Loucy (cell line): Measurements from ENCODE around the gene DDR1.
A peak's percentile ranks its signal among the peaks of the same experiment; 100 is the strongest.

Source experiments
- H2AFZ ChIP-seq: fragments of 200-600 bp; sonication (generic); 2 replicates; pipeline ENCODE4 v1.6.0; 2016; ENCODE audit warnings: antibody characterized with exemption, mild to moderate bottlenecking, low read length, moderate library complexity
- H3F3A ChIP-seq: fragments of 200-600 bp; 2 replicates; pipeline ENCODE4 v1.6.0; 2016; ENCODE audit warnings: antibody characterized with exemption, low read depth, mild to moderate bottlenecking
- H3K27me3 ChIP-seq: fragments of 200-600 bp; sonication (generic); 2 replicates; pipeline ENCODE4 v1.6.1; 2014; ENCODE audit warnings: low read length, mild to moderate bottlenecking; ENCODE audit not compliant: insufficient read depth, poor library complexity, severe bottlenecking
- H3K36me3 ChIP-seq: fragments of 200-600 bp; sonication (generic); 2 replicates; pipeline ENCODE4 v1.6.1; 2016; ENCODE audit warnings: low read length; ENCODE audit not compliant: insufficient read depth
- H3K4me1 ChIP-seq: fragments of 200-600 bp; sonication (generic); 2 replicates; pipeline ENCODE4 v1.5.1; 2014; ENCODE audit warnings: low read length, mild to moderate bottlenecking; ENCODE audit not compliant: insufficient read depth, poor library complexity, severe bottlenecking
- H3K4me2 ChIP-seq: fragments of 200-600 bp; sonication (generic); 2 replicates; pipeline ENCODE4 v1.6.0; 2014; ENCODE audit warnings: antibody characterized with exemption, low read length, low read depth, mild to moderate bottlenecking; ENCODE audit not compliant: poor library complexity, severe bottlenecking
- H3K4me3 ChIP-seq: fragments of 200-600 bp; sonication (generic); 2 replicates; pipeline ENCODE4 v1.5.1; 2014; ENCODE audit warnings: low read length, mild to moderate bottlenecking, mixed read lengths; ENCODE audit not compliant: poor library complexity, severe bottlenecking
- H3K79me2 ChIP-seq: fragments of 200-600 bp; sonication (generic); 2 replicates; pipeline ENCODE4 v1.6.1; 2014; ENCODE audit warnings: low read length; ENCODE audit not compliant: insufficient read depth
- H3K9ac ChIP-seq: fragments of 200-600 bp; sonication (generic); 2 replicates; pipeline ENCODE4 v1.6.0; 2014; ENCODE audit warnings: mild to moderate bottlenecking, low read depth, low read length, moderate library complexity; ENCODE audit not compliant: poor library complexity, severe bottlenecking
- H3K9me2 ChIP-seq: fragments of 200-600 bp; sonication (generic); replicated peaks from 2 replicates; pipeline ENCODE4 v1.6.1; 2016; ENCODE audit warnings: low read depth, low read length, mixed read lengths
- H3K9me3 ChIP-seq: fragments of 200-600 bp; sonication (generic); 2 replicates; pipeline ENCODE4 v1.6.1; 2014; ENCODE audit warnings: mild to moderate bottlenecking, antibody characterized with exemption, low read length, low read depth; ENCODE audit not compliant: insufficient read depth
- H4K20me1 ChIP-seq: fragments of 200-600 bp; sonication (generic); 2 replicates; pipeline ENCODE4 v1.6.0; 2014; ENCODE audit warnings: antibody characterized with exemption, low read length, mild to moderate bottlenecking; ENCODE audit not compliant: insufficient read depth, poor library complexity, severe bottlenecking
- CTCF ChIP-seq: fragments of 200-600 bp; sonication (generic); conservative IDR thresholded peaks from 2 replicates; pipeline ENCODE4 v1.5.1; 2014; ENCODE audit warnings: mild to moderate bottlenecking, antibody characterized with exemption, low read length
- EZH2phosphoT487 ChIP-seq: fragments of 200-600 bp; IDR thresholded peaks from 2 replicates; pipeline ENCODE4 v1.6.1; 2018; ENCODE audit warnings: antibody characterized with exemption, mild to moderate bottlenecking, moderate library complexity, borderline replicate concordance

DDR1 gene

GRCh38 chr6:30882204-30882758 lies 2.0 kb upstream of the DDR1 start:
- Histone ChIP-seq H2AFZ (no peak overlapping the region), H3K4me3 (no peak overlapping the region), H3K27me3 (peaks cover 14% of the 10 kb centered on the region), H3K4me2 (no peak overlapping the region), H3K9ac (no peak overlapping the region), H3F3A (no peaks in the 10 kb centered on the region), H4K20me1 (no peaks in the 10 kb centered on the region), H3K9me3 (no peaks in the 10 kb centered on the region), H3K9me2 (no peaks in the 10 kb centered on the region), H3K36me3 (no peaks in the 10 kb centered on the region), H3K4me1 (peaks cover 4% of the 10 kb centered on the region), H3K79me2 (no peaks in the 10 kb centered on the region)
- TF ChIP-seq CTCF (no peak), EZH2phosphoT487 (no peak)

GRCh38 chr6:30882759-30883684 lies 1.3 kb upstream of the DDR1 start:
- H3K9me2 ChIP-seq = no peaks in the 10 kb centered on the region
- H3F3A ChIP-seq = no peaks in the 10 kb centered on the region
- H3K36me3 ChIP-seq = no peaks in the 10 kb centered on the region
- no peak overlapping the region for H2AFZ ChIP-seq
- no peaks in the 10 kb centered on the region for H3K79me2 ChIP-seq
- no peak overlapping the region for H3K4me2 ChIP-seq
- H3K4me1 ChIP-seq = no peaks in the 10 kb centered on the region
- no peaks in the 10 kb centered on the region for H4K20me1 ChIP-seq
- peaks cover 14% of the 10 kb centered on the region for H3K27me3 ChIP-seq
- no peak overlapping the region for H3K9ac ChIP-seq
- H3K4me3 ChIP-seq = no peak overlapping the region
- no peaks in the 10 kb centered on the region for H3K9me3 ChIP-seq
- TF ChIP-seq CTCF (no peak), EZH2phosphoT487 (no peak)

- no peaks in the 10 kb centered on the region for H3K79me2 ChIP-seq
- no peaks in the 10 kb centered on the region for H3K36me3 ChIP-seq
- H3K4me1 ChIP-seq = no peaks in the 10 kb centered on the region
- no peaks in the 10 kb centered on the region for H3K9me2 ChIP-seq
- no peak for TF ChIP-seq CTCF
- TF ChIP-seq EZH2phosphoT487 = no peak
- peak overlapping the region; percentile 54 for H3K9ac ChIP-seq
- peak overlapping the region; percentile 85 for H3K4me2 ChIP-seq
- H4K20me1 ChIP-seq = no peaks in the 10 kb centered on the region
- H3K27me3 ChIP-seq = peaks cover 14% of the 10 kb centered on the region
- no peaks in the 10 kb centered on the region for H3K9me3 ChIP-seq
- peak overlapping the region; percentile 68 for H3K4me3 ChIP-seq
- H3F3A ChIP-seq = no peaks in the 10 kb centered on the region
- peak overlapping the region; percentile 86 for H2AFZ ChIP-seq
These were observed 482 bp downstream of the DDR1 start for GRCh38 chr6:30884521-30885480.
